ENCODE measurements around the gene IL20RB.
A peak's percentile ranks its signal among the peaks of the same experiment; 100 is the strongest.
"Not testable (repeated sequence)": the region's sequence is repeated elsewhere in the genome, so short reads cannot be mapped to it uniquely, and the experiment has no call there.

The IL20RB gene

GRCh38 chr3:136982520-136983138 is 24.8 kb downstream of the IL20RB start:
- no peak for FAIRE-seq
- no peak for DNase-seq (ENCODE audit: insufficient read length, low spot score)

GRCh38 chr3:136984837-136985236 is 27.1 kb downstream of the IL20RB start:
- FAIRE-seq, result no peak

GRCh38 chr3:136987398-136987980 is 29.7 kb downstream of the IL20RB start:
- not testable (repeated sequence) for DNase-seq (ENCODE audit: insufficient read length, low spot score); FAIRE-seq

More at GRCh38 chr3:136984837-136985236, 27.1 kb downstream of the IL20RB start:
- DNase-seq (ENCODE audit: insufficient read length, low spot score), result peak; percentile 24

DNA sequence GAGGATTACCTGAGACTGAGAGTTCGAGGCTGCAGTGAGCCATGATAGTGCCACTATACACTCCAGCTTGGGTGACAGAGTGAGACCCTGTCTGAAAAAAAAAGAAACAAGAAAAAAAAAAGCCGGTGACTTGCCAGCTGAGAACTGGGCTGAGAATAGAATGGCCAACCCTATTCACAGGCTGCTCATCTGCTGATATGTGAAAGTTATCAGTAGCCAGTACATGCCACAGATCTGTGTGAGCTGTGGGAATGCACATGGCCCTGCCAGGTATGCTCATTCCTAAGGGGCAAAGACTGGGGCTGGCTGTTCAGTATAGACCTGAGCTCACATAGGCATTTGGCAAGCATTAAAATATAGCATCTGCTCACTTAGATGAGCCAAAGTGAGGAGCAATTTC is 30.9 kb downstream of the IL20RB start:
- FAIRE-seq, result no peak

DNA sequence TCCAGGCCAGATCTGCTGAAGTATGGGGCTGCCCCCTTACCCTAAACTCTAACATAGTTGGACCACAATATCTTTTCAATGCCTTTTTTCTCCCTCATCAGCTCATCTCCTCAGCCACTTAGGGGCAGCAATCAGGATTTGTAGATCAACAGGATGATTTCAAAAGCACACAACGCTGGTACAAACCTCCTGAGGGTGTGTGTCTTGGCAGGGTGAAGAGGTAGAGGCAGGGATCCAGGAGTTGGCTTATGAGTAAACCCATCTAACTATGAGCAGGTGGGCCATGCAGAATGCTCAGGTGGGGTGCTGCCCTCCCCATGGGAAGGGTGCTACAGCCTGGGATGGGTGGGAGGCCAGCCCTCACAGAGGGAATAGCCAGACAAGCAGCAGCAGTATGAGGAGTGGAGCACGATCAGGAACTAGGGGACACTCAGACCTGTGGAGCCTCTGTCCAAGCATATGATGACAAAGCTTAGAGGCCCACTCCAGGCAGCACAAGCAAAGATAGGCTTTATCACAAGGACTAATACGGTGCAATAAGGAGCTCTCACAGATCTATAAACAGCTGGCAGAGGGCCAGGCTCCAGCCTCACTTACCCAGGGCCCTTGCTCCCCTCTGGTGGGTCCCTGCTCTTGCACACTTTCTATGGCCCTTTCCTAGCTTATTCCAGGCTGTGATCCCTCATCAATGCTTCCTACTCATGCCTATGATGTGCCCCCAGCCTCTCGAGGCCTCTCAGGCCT is 32.2 kb downstream of the IL20RB start:
- FAIRE-seq, result no peak

More for the DNA sequence above, 30.9 kb downstream of the IL20RB start:
- DNase-seq (ENCODE audit: insufficient read length, low spot score), result no peak

GRCh38 chr3:136990826-136991225 is 33.0 kb downstream of the IL20RB start:
- DNase-seq (ENCODE audit: insufficient read length, low spot score) (no peak), FAIRE-seq (no peak)

More for the DNA sequence above, 32.2 kb downstream of the IL20RB start:
- no peak for DNase-seq (ENCODE audit: insufficient read length, low spot score)

DNA sequence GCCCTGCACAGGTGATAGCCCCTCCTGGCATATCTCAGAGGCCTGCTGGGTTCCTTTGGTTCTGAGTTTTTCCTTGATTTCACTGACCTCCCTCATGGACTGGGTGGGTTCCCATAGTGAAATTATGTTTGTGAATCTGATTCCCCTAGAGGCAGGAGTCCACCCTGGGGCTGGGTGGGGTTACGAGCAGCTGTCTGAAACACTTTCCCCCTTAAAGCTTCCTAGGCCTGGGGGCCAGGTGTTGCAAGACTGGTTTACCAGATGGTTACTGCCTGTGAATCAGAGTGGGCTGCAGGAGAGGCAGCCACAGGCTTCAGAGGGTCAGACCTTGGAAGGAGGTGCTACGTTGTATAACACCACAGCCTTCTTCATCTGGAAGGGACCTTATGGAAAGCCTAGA is 34.3 kb downstream of the IL20RB start:
- DNase-seq (ENCODE audit: insufficient read length, low spot score), result no peak
- no peak for FAIRE-seq

DNA sequence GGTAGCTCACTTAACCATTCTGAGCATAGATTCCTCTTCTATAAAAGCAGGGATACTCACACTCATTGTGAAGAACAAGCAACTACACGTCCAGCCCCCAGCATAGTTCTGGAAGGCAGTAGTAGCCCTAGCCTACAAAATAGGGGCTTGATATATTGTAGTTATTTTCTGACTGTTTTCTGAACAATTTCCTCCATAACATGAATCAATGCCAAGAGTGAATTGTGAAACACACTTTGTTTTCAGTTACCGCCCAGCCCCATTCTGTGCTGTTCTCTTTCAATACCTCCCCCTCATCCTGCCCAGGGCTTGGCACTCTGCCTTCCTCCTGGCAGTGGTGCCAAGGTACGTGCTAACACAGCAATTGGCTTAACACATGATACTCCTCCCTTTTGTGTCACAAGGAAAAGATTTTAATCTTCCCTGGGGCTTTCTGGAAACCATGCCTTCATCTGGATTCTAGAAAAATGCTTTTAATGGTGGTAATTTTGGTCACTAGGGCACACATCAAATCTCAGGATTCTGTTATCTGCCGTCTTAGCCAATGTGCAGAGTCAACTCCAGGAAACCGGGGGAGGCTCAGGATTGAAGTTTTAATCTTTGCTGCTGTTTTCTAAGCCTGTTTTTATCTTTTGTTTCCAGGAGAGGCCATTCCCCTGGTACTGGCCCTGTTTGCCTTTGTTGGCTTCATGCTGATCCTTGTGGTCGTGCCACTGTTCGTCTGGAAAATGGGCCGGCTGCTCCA is 37.2 kb downstream of the IL20RB start:
- FAIRE-seq (no peak), DNase-seq (ENCODE audit: insufficient read length, low spot score) (peak; percentile 40)

GRCh38 chr3:136995652-136996051 is 37.9 kb downstream of the IL20RB start:
- no peak for FAIRE-seq
- no peak for DNase-seq (ENCODE audit: insufficient read length, low spot score)

GRCh38 chr3:137000039-137000438 is 42.3 kb downstream of the IL20RB start:
- no peak for DNase-seq (ENCODE audit: insufficient read length, low spot score)
- FAIRE-seq, result no peak

- DNase-seq (ENCODE audit: insufficient read length, low spot score); FAIRE-seq: not testable (repeated sequence)
Measured at GRCh38 chr3:137007376-137007775, 49.6 kb downstream of the IL20RB start.

DNA sequence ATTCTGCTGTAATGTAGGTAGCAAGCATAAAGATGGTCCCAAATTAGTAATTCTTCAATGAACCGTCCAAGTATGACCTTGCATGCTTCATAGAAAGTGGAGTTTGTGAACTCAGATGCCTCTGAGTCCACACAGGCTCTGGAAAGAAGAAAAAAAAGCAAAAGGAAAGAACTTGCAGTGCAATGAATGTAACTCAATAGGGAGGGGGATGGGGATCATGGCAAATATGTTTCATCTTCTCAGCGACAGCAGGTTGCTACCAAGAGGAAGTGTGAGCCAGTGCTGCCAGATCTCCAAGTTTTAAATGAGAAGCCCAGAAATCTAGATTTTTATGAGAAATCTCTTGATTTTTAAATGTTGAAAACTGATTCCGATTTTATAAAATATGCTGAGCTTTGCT is 50.3 kb downstream of the IL20RB start:
- DNase-seq (ENCODE audit: insufficient read length, low spot score) (no peak), FAIRE-seq (no peak)

DNA sequence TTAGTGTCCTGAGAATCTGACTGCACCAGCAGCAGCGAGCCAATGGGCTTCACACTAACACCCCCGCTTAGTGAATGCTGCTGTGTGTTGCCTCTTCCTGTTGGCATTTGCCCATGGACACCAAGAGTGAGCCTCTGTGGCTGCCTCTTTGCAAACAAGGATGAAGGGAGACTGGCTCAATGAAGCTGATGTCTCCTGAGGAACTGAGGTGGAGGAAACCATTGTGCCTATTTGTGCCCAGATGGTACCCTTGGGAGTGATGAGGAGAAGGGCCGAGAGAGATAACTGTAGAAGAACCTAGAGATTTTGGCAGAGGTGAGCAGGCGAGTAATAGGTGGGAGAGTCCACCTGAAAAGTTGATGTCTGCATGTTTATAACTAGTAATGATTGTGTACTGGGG is 51.2 kb downstream of the IL20RB start:
- DNase-seq (ENCODE audit: insufficient read length, low spot score) (no peak), FAIRE-seq (no peak)

DNA sequence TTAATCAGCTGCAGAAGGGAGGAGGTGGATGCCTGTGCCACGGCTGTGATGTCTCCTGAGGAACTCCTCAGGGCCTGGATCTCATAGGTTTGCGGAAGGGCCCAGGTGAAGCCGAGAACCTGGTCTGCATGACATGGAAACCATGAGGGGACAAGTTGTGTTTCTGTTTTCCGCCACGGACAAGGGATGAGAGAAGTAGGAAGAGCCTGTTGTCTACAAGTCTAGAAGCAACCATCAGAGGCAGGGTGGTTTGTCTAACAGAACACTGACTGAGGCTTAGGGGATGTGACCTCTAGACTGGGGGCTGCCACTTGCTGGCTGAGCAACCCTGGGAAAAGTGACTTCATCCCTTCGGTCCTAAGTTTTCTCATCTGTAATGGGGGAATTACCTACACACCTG is 52.4 kb downstream of the IL20RB start:
- no peak for DNase-seq (ENCODE audit: insufficient read length, low spot score)
- FAIRE-seq, result no peak

GRCh38 chr3:137011153-137011552 is 53.4 kb downstream of the IL20RB start:
- FAIRE-seq (no peak), DNase-seq (ENCODE audit: insufficient read length, low spot score) (no peak)

GRCh38 chr3:137012097-137012501 is 54.3 kb downstream of the IL20RB start:
- peak; percentile 21 for DNase-seq (ENCODE audit: insufficient read length, low spot score)
- no peak for FAIRE-seq

DNA sequence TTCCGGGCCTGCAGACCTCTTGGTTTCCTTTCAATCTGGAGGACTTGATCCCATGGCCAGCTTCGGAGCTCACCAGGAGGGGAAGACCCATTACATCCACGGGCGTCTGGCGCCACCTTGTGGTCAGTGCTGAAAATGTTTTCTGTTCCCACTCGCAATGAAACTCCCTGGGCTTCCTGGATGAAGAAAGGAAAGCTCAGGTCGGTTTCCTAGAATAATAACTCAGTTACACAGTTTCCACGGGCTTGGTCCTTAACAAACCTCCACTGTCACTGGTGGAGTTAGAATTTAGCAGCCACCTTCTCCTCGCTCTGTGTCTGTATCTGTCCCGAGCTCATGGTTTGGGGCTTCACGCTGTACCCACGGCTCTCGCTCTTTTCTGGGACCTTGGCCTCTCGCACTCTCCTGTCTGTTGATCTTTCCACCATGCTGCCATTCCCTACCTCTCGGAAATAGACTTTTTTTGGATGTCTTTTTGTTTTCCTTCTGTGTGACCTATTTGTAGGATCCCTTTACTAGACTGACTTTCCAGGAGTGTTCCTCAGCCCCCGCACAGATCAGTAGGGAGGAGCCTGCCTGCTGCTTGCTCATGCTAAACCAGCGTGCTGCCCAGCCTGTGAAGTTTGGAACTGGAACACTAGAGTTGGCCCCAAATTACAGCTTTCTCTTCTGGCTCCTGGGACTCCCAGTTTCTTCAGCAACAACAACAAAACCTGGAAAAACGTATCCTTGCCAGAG is 56.3 kb downstream of the IL20RB start:
- DNase-seq (ENCODE audit: insufficient read length, low spot score) (peak; percentile 91), FAIRE-seq (peak; percentile 42)

DNA sequence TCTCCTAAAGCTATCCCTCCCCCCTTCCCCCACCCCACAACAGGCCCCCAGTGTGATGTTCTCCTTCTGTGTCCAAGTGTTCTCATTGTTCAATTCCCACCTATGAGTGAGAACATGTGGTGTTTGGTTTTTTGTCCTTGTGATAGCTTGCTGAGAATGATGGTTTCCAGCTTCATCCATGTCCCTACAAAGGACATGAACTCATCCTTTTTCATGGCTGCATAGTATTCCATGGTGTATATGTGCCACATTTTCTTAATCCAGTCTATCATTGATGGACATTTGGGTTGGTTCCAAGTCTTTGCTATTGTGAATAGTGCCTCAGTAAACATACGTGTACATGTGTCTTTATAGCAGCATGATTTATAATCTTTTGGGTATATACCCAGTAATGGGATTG is 59.5 kb downstream of the IL20RB start:
- FAIRE-seq; DNase-seq (ENCODE audit: insufficient read length, low spot score): not testable (repeated sequence)

DNA sequence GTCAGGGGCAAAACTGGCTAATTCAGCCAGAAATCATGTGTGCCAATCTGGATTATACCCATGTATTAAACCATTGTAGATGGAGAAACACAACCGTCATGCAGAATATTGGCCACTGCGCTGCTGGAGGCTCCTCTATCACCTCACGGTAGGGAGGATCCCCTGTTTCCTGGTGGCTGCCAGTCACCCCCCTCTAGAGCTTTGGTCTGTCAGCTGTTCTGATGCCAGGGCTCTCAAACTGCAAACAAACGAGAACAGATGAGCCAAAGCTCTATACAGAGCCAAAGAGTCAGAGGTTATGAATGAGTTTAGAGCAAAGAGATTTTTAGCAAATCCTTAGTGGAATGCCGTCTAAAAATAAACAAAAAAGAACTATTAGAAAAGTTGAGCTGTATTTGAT is 62.5 kb downstream of the IL20RB start:
- FAIRE-seq (no peak), DNase-seq (ENCODE audit: insufficient read length, low spot score) (no peak)

- no peak for FAIRE-seq
Measured at GRCh38 chr3:137020888-137021287, 63.1 kb downstream of the IL20RB start.

More at GRCh38 chr3:137020888-137021287, 63.1 kb downstream of the IL20RB start:
- no peak for DNase-seq (ENCODE audit: insufficient read length, low spot score)

Data from HTR-8/SVneo (cell line).